Stimulated activated CD8-positive, alpha-beta memory T cell treated with anti-CD3 and anti-CD28 coated beads, Interleukin-15, amount 100 ng/mL, for 1 hour (primary cell): Measurements from ENCODE around the gene PIK3AP1.
A peak's percentile ranks its signal among the peaks of the same experiment; 100 is the strongest.

ENCODE experiments used
- DNase-seq: peaks from one replicate; pipeline ENCODE4 v3.0.0-alpha.2; 2020; ENCODE audit warnings: low read depth

Gene PIK3AP1

GRCh38 chr10:96609510-96609909 lies 110.8 kb downstream of the PIK3AP1 start:
- no peak for DNase-seq

DNA sequence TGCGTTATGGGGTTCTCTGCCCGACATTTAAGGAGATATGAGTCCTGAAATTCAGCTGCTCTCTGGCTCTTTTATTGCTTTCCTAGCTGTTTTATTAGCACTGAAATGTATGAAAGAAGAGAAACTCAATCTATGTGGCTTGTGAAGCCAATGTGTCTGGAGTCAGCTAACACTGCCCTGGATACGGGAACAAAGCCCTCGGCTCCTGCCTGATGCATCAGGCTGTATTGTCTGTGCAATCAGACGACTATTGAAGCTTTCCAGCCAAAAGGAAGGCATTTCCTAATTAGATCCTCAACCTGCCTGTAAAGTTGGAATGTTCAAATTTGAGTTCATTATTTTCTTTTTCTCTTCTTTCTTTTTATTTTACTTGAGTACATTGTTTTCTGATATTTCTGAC lies 111.5 kb downstream of the PIK3AP1 start:
- no peak for DNase-seq

GRCh38 chr10:96608262-96608661 lies 112.1 kb downstream of the PIK3AP1 start:
- no peak for DNase-seq

DNA sequence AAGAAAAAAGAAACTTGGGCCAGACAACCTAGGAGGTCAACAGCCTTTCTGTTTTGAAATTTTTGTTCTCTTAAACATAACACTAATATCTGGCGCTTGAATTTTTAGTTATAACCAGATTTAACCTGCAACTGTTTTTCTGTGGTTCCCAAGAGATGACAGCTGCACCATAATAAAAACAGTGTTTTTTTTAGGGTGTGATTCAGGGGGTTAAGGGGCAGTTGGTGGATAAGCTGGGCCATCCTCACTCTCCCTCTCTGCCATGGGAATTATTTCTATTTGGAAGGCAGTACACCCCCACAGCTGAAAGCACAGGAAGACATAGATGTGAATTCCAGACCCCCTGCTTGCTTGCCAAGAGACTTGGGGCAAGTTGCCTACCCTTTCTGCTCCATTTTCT lies 113.4 kb downstream of the PIK3AP1 start:
- no peak for DNase-seq

GRCh38 chr10:96606216-96606615 lies 114.1 kb downstream of the PIK3AP1 start:
- DNase-seq, result no peak

- no peak for DNase-seq
Observed at GRCh38 chr10:96600337-96600736, 120.0 kb downstream of the PIK3AP1 start.

DNA sequence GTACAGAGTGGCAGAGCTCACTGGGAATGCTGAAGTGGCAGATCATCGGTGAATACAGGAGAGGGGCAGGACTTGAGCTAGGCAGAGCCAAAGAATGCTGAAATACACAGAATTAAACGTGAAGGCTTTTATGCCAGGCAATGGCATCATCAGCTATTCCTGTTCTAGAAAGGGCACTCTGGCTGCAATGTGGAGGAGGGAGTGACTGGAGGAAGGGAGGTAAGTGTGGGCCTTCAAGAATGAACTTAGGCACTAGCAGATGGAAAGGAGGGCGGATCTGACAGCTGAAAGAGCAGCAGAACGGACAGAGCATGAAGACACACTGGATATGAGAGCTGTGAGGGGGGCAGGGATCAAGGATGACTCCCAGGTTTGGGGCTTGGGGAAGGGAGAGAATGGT lies 121.5 kb downstream of the PIK3AP1 start:
- DNase-seq, result no peak

GRCh38 chr10:96596422-96597407 lies 123.6 kb downstream of the PIK3AP1 start:
- no peak for DNase-seq

DNA sequence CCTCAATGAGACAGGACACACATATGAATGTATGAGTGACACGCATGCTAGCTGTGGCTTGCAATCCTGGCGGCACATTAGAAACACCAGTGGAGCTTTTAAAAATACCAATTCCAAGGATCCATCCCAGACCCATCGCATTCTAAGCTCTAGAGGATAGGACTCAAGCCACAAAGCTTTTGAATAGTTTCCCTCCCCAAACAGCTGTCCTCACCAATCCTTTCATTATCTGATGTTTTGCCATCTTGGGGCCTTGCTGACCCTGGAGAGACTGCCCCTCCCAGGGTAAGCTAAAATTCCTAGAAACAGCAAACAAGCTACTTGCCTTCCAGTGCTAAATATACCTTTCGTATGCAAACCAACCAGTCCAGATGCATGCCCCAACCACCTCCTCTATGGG lies 124.6 kb downstream of the PIK3AP1 start:
- DNase-seq, result no peak

DNA sequence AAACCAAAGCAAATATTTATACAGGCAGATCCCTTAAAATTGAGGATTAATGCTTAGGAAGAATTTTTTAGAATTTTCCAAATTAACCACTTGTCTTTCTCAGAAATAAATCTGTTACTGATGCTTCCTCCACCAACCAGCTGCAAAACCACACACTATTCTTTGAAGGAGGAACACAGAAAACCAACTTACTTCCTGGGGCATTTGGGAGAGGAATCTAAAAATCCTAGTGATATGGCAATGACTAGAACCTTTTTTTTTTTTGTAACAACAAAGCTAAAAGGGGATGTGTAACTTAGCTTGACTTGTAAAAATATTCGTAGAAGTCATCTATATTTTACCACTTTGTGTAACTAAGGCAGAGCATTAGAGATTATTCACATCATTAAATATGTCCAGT lies 128.4 kb downstream of the PIK3AP1 start:
- DNase-seq, result no peak

- DNase-seq, result no peak
Observed at GRCh38 chr10:96588616-96589419, 131.5 kb downstream of the PIK3AP1 start.

- no peak for DNase-seq
Observed at GRCh38 chr10:96588060-96588554, 132.2 kb downstream of the PIK3AP1 start.

DNA sequence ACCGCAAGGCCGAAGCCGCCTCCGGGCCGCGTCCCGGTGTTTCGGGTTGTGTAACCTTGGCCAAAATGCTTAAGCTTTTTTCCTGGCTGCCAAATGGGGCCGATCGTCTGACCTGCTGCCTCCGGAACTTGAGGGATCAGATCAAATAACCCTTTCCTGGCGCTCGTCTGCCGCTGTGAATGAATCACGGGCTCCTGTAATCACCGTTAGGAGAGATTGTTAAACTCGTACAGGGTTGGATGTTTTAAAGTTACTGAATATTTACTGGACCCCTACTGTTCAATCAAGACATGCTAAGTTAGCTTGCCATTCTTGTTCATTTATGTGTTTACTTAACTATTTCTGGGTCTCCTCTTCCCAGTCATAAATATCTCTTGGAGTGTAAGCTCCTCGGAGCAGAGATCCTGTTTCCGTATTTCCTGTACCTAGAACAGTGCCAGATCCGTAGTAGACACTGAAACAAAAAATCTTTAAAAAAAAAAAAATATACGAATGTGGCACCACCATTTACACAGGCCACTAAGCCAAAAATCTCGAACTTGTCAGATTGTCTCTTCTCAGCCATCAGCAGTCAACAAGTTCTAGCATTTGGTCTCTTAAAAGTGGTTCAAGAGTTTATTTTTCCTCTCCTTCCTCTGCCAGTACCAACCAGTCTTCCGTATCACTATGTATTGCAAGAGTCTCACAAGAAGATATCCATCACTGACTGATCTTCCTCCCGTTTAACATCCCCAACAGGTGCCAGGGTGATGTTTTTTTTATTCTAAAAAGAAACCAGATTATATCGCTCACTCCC lies 132.9 kb downstream of the PIK3AP1 start:
- peak; percentile 32 for DNase-seq

DNA sequence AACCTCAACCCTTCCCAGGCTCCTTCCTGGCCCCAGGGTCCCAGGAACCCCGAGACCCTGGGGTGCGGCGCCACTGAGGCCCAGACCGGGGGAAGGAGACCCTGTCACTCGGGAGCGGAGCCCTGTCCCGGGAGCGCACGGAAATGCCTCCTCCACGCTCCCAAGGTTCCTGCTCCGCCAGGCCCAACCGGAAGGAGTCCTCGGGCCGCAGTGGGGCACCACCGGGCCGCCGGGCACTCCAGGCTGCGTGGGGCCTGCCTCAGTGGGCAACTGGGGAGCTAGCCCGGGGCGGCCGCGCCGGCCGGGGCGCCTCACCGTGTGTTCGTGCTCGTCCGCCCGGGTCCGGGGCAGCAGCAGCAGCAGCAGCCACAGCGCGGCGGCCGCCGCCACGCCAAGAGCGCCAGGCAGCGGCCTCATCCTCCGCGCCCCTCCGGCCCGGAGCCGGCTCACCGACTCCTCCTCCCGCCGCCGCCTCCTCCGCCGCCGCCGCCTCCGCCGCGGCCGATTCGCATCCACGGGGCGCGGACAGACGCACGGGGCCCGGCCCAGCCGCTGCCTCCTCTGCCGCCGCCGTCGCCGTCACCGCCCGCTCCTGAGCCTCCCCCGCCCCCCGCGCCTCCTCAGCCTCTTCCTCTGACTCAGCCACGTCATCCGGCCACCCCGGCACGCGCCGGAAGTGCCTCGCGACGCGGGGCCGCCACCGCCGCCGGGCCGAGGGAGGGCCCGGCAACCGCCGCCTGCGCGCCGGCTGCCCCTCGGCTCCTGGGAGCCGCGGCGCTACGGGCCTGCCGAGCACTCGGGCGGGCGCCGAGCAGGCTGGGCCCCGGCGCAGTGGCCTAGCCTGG lies 133.7 kb downstream of the PIK3AP1 start, which contains the start of gene TM9SF3:
TSS of gene TM9SF3 (minus strand) at position 594 of the 845 bp plus-strand sequence. CDS start at position 417, 177 bp downstream.
- peak; percentile 84 for DNase-seq

DNA sequence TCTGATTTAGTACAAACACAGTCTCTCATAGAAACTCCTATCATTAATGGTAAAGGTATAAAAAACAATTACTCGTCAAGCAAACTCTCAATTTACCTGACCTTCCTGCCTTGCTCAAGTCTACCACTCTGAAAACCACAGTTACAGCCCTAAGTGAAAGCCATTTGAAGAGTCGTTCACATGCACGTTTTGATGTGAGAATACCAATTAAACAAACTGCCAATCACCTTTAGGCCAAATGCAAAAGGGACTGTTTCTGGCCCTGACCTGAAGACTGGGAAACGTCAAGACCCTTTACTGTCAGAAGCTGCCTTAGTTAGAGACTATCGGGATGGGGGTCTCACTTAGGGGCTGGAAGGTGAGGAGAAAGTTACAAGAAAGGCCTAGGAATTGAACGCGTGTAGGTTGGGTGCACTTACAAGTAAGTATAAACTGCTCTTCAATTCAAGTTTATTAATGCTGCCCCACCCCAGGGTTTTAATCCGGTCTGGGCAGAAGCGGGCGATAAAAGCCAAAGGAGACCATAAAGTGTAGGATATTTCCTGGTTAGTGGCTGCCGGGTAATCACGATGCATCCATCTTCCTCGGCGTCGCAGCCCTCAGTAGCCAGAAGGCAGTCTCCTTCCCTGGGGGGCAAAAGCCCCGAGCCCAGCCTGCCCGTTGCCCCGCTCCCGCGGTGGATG lies 134.4 kb downstream of the PIK3AP1 start:
- no peak for DNase-seq

- DNase-seq, result no peak
Observed at GRCh38 chr10:96584474-96584873, 135.8 kb downstream of the PIK3AP1 start.

- DNase-seq, result no peak
Observed at GRCh38 chr10:96584035-96584434, 136.3 kb downstream of the PIK3AP1 start.

- DNase-seq, result no peak
Observed at GRCh38 chr10:96579133-96579532, 141.2 kb downstream of the PIK3AP1 start.

DNA sequence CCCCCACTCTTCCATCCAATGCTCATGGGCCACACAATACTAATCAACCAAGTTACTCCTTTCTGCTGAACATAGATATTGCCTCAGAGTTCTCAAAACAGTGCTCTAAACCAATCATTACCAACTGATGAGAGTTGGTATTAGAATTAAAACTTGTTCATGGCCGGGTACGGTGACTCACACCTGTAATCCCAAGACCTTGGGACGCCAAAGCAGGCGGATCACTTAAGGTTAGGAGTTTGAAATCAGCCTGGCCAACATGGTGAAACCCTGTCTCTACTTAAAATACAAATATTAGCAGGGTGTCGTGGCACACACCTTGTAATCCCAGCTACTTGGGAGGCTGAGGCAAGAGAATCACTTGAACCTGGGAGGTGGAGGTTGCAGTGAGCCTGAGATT lies 141.7 kb downstream of the PIK3AP1 start:
- no peak for DNase-seq

GRCh38 chr10:96578022-96578421 lies 142.3 kb downstream of the PIK3AP1 start:
- DNase-seq, result no peak
